ENCODE data around the gene ADGRL2. TPM values are rescaled to one million over a fixed set of nuclear protein-coding genes. Genes with fewer than 3 reads are reported as not detected.

Gene ADGRL2
- 74.9 and 79.3 TPM in 2 replicates for total RNA-seq

GRCh38 chr1:81800695-81801650, at the start of gene ADGRL2:
ADGRL2 (plus strand) TSS chr1:81800934; CDS start chr1:81836985, 36,051 bp downstream.

